ENCODE measurements around the gene PRB4.

DNA sequence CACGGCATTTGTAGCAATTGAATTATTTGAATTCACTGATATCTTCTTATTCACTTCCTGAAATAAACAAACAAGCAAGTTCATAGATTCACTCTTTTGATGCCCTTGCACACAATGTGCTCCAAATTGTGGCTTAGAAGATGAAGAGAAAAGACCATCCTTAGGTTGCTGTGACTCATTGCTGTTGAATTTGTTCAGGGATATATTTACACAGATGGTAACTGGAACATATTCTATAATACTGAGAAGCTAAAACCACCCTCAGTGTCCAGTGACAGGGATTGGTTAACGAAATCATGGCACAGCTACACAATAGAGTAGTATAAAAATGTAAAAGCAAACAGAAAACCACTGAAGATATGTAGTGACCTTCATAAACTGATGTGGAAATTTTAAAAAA lies 3.1 kb downstream of the PRB4 start:
- TF ChIP-seq POLR2AphosphoS5 (IDR thresholded peaks at IDR 0.05; ENCODE audit: low read depth, low read length) (no peak), POLR2A (IDR thresholded peaks at IDR 0.05; ENCODE audit: low read depth, low read length) (no peak), PAX5 (IDR thresholded peaks at IDR 0.05; ENCODE audit: insufficient read depth, low read length, severe bottlenecking) (no peak)
